Stomach (tissue), 9 donors: ENCODE measurements around the gene CRYBG1. TPM values are rescaled to one million over a fixed set of nuclear protein-coding genes. Genes with fewer than 3 reads are reported as not detected.
"Not testable (repeated sequence)": the region's sequence is repeated elsewhere in the genome, so short reads cannot be mapped to it uniquely, and the experiment has no call there.

Experiments
- DNase-seq, 2 donors: peaks; one replicate each; pipeline versions ENCODE4 v3.0.0 to v3.0.0-alpha.2; 2013 to 2019
- H3K27ac ChIP-seq, 5 donors: fragments of 200-600 bp in 4 of 5; sonication (generic) in 4 of 5; one replicate each; pipeline ENCODE4 v1.5.1; 2013 to 2019; ENCODE audit warnings: mild to moderate bottlenecking in 1 of 5, moderate library complexity in 1 of 5
- H3K27me3 ChIP-seq, 3 donors: fragments of 200-600 bp; sonication (generic); one replicate each; pipeline ENCODE4 v1.5.1; 2017 to 2019; ENCODE audit warnings: mixed run types in 1 of 3
- H3K36me3 ChIP-seq, 4 donors: fragments of 200-600 bp; sonication (generic); 1 replicate in 3 of 4; 2 replicates in 1 of 4; pipeline ENCODE4 v1.5.1; 2016 to 2019
- H3K4me1 ChIP-seq, 4 donors: fragments of 200-600 bp; sonication (generic); one replicate each; pipeline ENCODE4 v1.5.1; 2016 to 2019
- H3K4me3 ChIP-seq, 4 donors: fragments of 200-600 bp; sonication (generic) in 3 of 4; one replicate each; pipeline ENCODE4 v1.5.1; 2016 to 2019; ENCODE audit warnings: mild to moderate bottlenecking in 1 of 4
- H3K9me3 ChIP-seq, 4 donors: fragments of 200-600 bp; sonication (generic); one replicate each; pipeline ENCODE4 v1.5.1; 2016 to 2019
- CTCF ChIP-seq, 7 experiments: fragments of 450-650 bp in 4 of 7; fragments of 200-600 bp in 3 of 7; sonication (generic) in 3 of 7; IDR thresholded peaks; one replicate each; pipeline ENCODE4 v1.5.1; 2016 to 2019; ENCODE audit warnings: antibody characterized with exemption in 7 of 7, control low read depth in 2 of 7, mild to moderate bottlenecking in 1 of 7
- EP300 ChIP-seq: sonication (generic); formaldehyde crosslinking; IDR thresholded peaks from one replicate; pipeline ENCODE4 v1.6.1; 2017; ENCODE audit warnings: antibody characterized with exemption
- POLR2A ChIP-seq, 4 donors: fragments of 450-650 bp; IDR thresholded peaks; one replicate each; pipeline ENCODE4 v1.6.1; 2016; ENCODE audit warnings: antibody characterized with exemption in 4 of 4, control low read depth in 2 of 4, mild to moderate bottlenecking in 1 of 4, moderate library complexity in 1 of 4
- POLR2AphosphoS5 ChIP-seq, 3 donors: sonication (generic); formaldehyde crosslinking; IDR thresholded peaks; one replicate each; pipeline ENCODE4 v1.6.1; 2016; ENCODE audit warnings: antibody characterized with exemption in 3 of 3
- WGBS, 5 donors: extraction: QIAGEN DNeasy Blood & Tissue Kit in 3 of 5; methylation state at CpG; one replicate each; pipeline versions ENCODE4 v1.1.5 to v1.1.7; 2013 to 2018; 5-methylcytosine and 5-hydroxymethylcytosine counted together
- intact Hi-C: fragments of 100-400 bp; cut with DNase I; formaldehyde crosslinking; loops from one replicate; pipeline ENCODE4 v1.15.1; 2023; ENCODE audit warnings: low total_unique reads
- polyA plus RNA-seq, 3 donors: library from polyadenylated mRNA; stranded (reverse); fragments of 200-250 nt; gene quantifications; one replicate each; pipeline ENCODE4 v1.2.3, GENCODE V29; 2013
- total RNA-seq, 5 donors: library from RNA; depleted of rRNA; stranded (reverse); fragments of >200 nt; gene quantifications; one replicate each; pipeline versions ENCODE4 v1.1.0 to v1.2.3, GENCODE V29; 2014 to 2016
- donor health status: healthy with polysubstance abuse.
- donor health status: Bipolar disorder and iron deficiency.
- donor health status: healthy.

CRYBG1 gene
- total and polyA plus RNA-seq, 8 donors: 0.45 to 47.2 (median 9.9) TPM

- H3K27ac ChIP-seq: peak overlapping the region; percentile 81 to 95 (median 92)
- H3K36me3 ChIP-seq: no peaks in the 10 kb centered on the region
- H3K4me3 ChIP-seq: peak overlapping the region; percentile 65 to 86 (median 84)
- TF ChIP-seq EP300: no peak
- peak in 1 of 7 experiments; percentile 39 for TF ChIP-seq CTCF (IDR thresholded peaks at IDR 0.05)
- TF ChIP-seq POLR2AphosphoS5 (IDR thresholded peaks at IDR 0.05): peak in 2 of 3 donors; percentile 14 to 71
- DNase-seq: peak; percentile 84 to 91
- H3K4me1 ChIP-seq: peaks cover 23 to 53% (median 41%) of the 10 kb centered on the region in 4 donors
- H3K27me3 ChIP-seq: peaks cover 6 to 51% (median 12%) of the 10 kb centered on the region in 3 donors
- intact Hi-C loops: no loop called here
- 0 to 1% (median 0%) methylated on average over 45 to 90 of the region's 90 CpGs for WGBS, 5 donors
- no peaks in the 10 kb centered on the region for H3K9me3 ChIP-seq
Observed at GRCh38 chr6:106512048-106512967, 151.8 kb downstream of the CRYBG1 start.

DNA sequence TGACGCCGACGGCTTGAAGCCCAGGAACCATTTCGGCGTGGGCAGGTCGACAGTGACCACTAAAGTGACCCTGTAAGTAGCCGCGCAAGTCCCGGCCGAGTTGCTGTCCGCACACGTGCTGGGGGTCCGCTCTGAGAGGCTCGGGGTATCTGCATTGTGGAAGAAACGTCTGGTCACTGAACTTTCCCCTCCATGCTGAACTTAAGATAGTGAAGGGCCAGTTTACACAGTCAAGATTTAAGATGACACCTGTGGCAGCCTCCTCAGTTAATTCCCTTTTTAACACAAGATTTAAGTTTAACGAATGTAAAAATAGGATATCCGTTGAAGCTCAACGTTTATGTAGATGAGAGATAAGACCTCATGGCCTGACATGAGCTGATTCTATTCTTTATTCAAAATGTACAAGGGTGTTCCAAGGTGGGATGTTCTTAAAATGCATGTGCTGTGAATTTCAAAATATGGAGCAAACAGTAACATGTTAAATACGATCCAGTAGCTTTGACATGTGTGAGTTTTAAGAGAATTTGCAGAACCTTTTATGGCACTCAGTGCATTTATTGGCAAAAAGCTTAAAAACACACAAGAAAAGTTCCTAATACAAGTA, 152.6 kb downstream of the CRYBG1 start:
- WGBS, 5 donors: 4 to 10% (median 7%) methylated on average over 19 of the region's 19 CpGs
- Histone ChIP-seq H3K4me3 (peak overlapping the region; percentile 65 to 86 (median 84)), H3K27ac (peak overlapping the region; percentile 81 to 95 (median 92)), H3K4me1 (peaks cover 23 to 53% (median 41%) of the 10 kb centered on the region in 4 donors), H3K36me3 (no peaks in the 10 kb centered on the region), H3K27me3 (peaks cover 6 to 43% (median 12%) of the 10 kb centered on the region in 3 donors), H3K9me3 (no peaks in the 10 kb centered on the region)
- TF ChIP-seq CTCF (IDR thresholded peaks at IDR 0.05): no peak
- TF ChIP-seq POLR2AphosphoS5 (IDR thresholded peaks at IDR 0.05): no peak
- TF ChIP-seq EP300: no peak
- TF ChIP-seq POLR2A (IDR thresholded peaks at IDR 0.05): no peak
- intact Hi-C loops: no loop called here
- DNase-seq: no peak

DNA sequence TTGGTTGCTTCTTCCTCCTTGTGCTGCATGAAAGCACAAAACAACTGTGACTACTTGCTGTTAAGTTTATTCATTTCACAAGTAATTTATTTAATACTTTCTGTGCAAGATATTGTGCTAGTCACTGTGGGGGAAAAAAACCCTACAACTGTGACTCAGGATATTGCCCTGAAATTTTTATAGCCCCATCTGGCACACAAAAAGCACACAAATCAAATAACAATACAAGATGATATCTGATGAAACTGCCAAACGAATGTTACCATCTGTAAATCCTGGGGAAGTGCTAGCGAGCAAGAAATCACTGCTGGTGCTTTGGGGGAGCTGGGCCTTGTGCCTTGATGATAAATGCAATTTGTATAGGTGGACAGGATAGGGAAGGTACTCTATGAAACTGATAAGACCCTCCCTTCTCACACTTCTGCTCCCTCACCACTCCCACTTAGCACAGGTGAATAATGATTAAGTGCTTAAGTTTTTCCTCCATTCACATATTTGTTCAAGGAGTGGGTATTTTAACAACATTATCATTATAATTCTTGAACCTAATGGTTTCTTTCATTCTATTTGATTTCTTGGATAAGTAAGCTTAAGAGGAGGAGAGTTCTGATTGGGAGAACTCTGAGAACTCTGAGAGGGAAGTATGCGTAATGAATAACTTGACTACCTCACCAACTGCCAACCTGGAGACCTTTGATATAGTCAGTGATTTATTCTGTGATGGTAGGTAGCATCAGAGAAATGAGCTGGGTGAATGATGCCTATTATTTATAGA, 153.5 kb downstream of the CRYBG1 start:
- Histone ChIP-seq H3K27ac (peak overlapping the region in 3 of 5 donors; percentile 92 to 95 (median 92)), H3K9me3 (no peaks in the 10 kb centered on the region), H3K4me1 (peaks cover 23 to 60% (median 41%) of the 10 kb centered on the region in 4 donors), H3K36me3 (no peaks in the 10 kb centered on the region), H3K27me3 (peaks cover 6 to 35% (median 12%) of the 10 kb centered on the region in 3 donors), H3K4me3 (peak overlapping the region in 2 of 4 donors; percentile 65 to 82)
- intact Hi-C loops: no loop called here
- 26 to 55% (median 33%) methylated on average over 3 of the region's 3 CpGs for WGBS, 5 donors
- peak in 1 of 2 donors; percentile 61 for DNase-seq
- TF ChIP-seq EP300 (no peak), POLR2AphosphoS5 (IDR thresholded peaks at IDR 0.05) (no peak), CTCF (IDR thresholded peaks at IDR 0.05) (no peak), POLR2A (IDR thresholded peaks at IDR 0.05) (no peak)

DNA sequence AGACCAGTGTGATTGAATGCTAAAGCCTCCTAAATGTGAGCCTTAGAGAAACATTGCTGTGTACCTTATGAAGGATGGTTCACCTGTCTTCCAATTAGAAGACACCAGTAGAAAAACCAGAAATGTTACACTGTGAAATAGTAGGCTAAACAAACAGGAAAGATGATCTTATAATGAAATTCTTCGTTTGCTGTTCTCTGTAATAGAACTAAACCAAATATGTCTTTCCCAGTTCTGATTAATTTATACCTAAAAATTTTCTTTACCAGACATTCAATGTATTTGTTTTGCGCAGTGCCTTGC, 154.0 kb downstream of the CRYBG1 start:
- WGBS, 5 donors: 63 to 75% (median 64%) methylated on average over 2 of the region's 2 CpGs
- Histone ChIP-seq H3K27ac (peak overlapping the region in 3 of 5 donors; percentile 92 to 95 (median 92)), H3K9me3 (no peaks in the 10 kb centered on the region), H3K4me1 (peaks cover 23 to 63% (median 41%) of the 10 kb centered on the region in 4 donors), H3K4me3 (peak overlapping the region in 1 of 4 donors; percentile 82), H3K36me3 (no peaks in the 10 kb centered on the region), H3K27me3 (peaks cover 6 to 30% (median 9%) of the 10 kb centered on the region in 3 donors)
- intact Hi-C loops: no loop called here
- no peak for TF ChIP-seq EP300
- TF ChIP-seq POLR2A (IDR thresholded peaks at IDR 0.05): no peak
- TF ChIP-seq POLR2AphosphoS5 (IDR thresholded peaks at IDR 0.05): no peak
- DNase-seq: no peak

- H3K27ac ChIP-seq: peak overlapping the region in 2 of 5 donors; percentile 92 to 95
- intact Hi-C loops, DNase-seq, H3K9me3 ChIP-seq, H3K4me3 ChIP-seq, H3K36me3 ChIP-seq: not testable (repeated sequence)
- WGBS, 5 donors: 91 to 99% (median 94%) methylated on average over 3 of the region's 3 CpGs
- peaks cover 13 to 62% (median 33%) of the 10 kb centered on the region in 4 donors for H3K4me1 ChIP-seq
- peaks cover under 1 to 20% (median 1%) of the 10 kb centered on the region in 3 donors for H3K27me3 ChIP-seq
Observed at GRCh38 chr6:106515582-106515981, 155.1 kb downstream of the CRYBG1 start.
